Pancreas (tissue), 10 donors: ENCODE results near the gene ACIN1. TPM values are rescaled to one million over a fixed set of nuclear protein-coding genes. Genes with fewer than 3 reads are reported as not detected.

ENCODE experiments used
- ATAC-seq, 4 donors: fragments of 200-7000 bp; cut with Tn5 transposase; one replicate each; pipeline versions ENCODE4 v1.8.0 to v1.9.1; 2020; ENCODE audit warnings: mild to moderate bottlenecking in 4 of 4, moderate library complexity in 4 of 4
- DNase-seq, 6 donors: peaks; one replicate each; pipeline ENCODE4 v3.0.0-alpha.2; 2020
- FAIRE-seq: peaks from 2 replicates; lab custom pipeline; 2012; peaks lifted over from hg19 to GRCh38; lab: Jason Lieb, UNC
- H3K27ac ChIP-seq, 4 donors: fragments of 200-600 bp; sonication (generic); 1 replicate in 3 of 4; 2 replicates in 1 of 4; pipeline versions ENCODE4 v1.5.0 to v1.8.0; 2020
- H3K27me3 ChIP-seq, 4 donors: fragments of 200-600 bp; one replicate each; pipeline ENCODE4 v1.8.0; 2021
- H3K36me3 ChIP-seq, 3 donors: fragments of 200-600 bp; sonication (generic) in 1 of 3; one replicate each; pipeline versions ENCODE4 v1.5.0 to v1.8.0; 2020 to 2021
- H3K4me1 ChIP-seq, 3 donors: fragments of 200-600 bp; one replicate each; pipeline ENCODE4 v1.8.0; 2021
- H3K4me3 ChIP-seq, 4 donors: fragments of 200-600 bp; sonication (generic) in 2 of 4; one replicate each; pipeline versions ENCODE4 v1.5.0 to v1.8.0; 2020 to 2021
- H3K9me3 ChIP-seq, 4 donors: fragments of 200-600 bp; one replicate each; pipeline ENCODE4 v1.8.0; 2021
- CTCF ChIP-seq, 4 donors: fragments of 200-600 bp; sonication (generic) in 3 of 4; IDR thresholded peaks; one replicate each; pipeline versions ENCODE4 v1.5.0 to v1.8.0; 2021; ENCODE audit warnings: antibody characterized with exemption in 4 of 4
- WGBS, 2 donors: extraction: QIAGEN DNeasy Blood & Tissue Kit; methylation state at CpG; one replicate each; pipeline ENCODE4 v1.1.7; 2013; 5-methylcytosine and 5-hydroxymethylcytosine counted together
- intact Hi-C, 3 donors: fragments of 100-400 bp; cut with DNase I; formaldehyde crosslinking; loops; one replicate each; pipeline versions ENCODE4 v1.11.1 to v1.14.2; 2022
- polyA plus RNA-seq, 2 donors: library from polyadenylated mRNA; stranded (reverse); fragments of 200-250 nt; gene quantifications; one replicate each; pipeline ENCODE4 v1.2.3, GENCODE V29; 2013
- total RNA-seq, 6 donors: library from RNA; stranded (reverse); fragmentation: NEBNext Ultra II Directional in 4 of 6; extraction: Animal tissue kit (Norgen Biotek cat#: 25700) in 4 of 6; gene quantifications; one replicate each; pipeline versions ENCODE4 v1.2.1 to v1.2.4, GENCODE V29; 2021 to 2023
- donor health status: healthy with polysubstance abuse.
- donor health status: DM: no; HTN: no; CAD: no; lungs with moderate emphysema.
- donor health status: DM: no; HTN: no; CAD: no.
- donor health status: control.
- donor health status: control.
- donor health status: Bipolar disorder and iron deficiency.
- donor health status: DM: yes; HTN: yes; CAD: no.
- donor health status: DM: no; HTN: no; CAD: no.
- donor health status: DM: no; HTN: no; CAD: no.
- donor health status: DM: yes; HTN: yes; CAD: no.

ACIN1 gene
- total and polyA plus RNA-seq, 8 donors = 43.1 to 152 (median 62.4) TPM

- Histone ChIP-seq H3K4me1 (peaks cover 0 to 12% (median 0%) of the 10 kb centered on the region in 3 donors), H3K4me3 (no peak overlapping the region), H3K9me3 (no peaks in the 10 kb centered on the region), H3K27ac (no peak overlapping the region), H3K27me3 (no peaks in the 10 kb centered on the region), H3K36me3 (no peaks in the 10 kb centered on the region)
- intact Hi-C loops = no loop called here
- no peak for TF ChIP-seq CTCF (IDR thresholded peaks at IDR 0.05)
- DNase-seq = peak in 1 of 6 donors; percentile 10
- no peak for ATAC-seq
- FAIRE-seq = no peak
- 91 to 93% methylated on average over 6 of the region's 6 CpGs for WGBS, 2 donors
These were observed 45.4 kb upstream of the ACIN1 start for GRCh38 chr14:23140371-23140770.

- no peaks in the 10 kb centered on the region for H3K27me3 ChIP-seq
- FAIRE-seq (no peak), ATAC-seq (no peak), DNase-seq (no peak)
- intact Hi-C loops = no loop called here
- H3K4me1 ChIP-seq = peaks cover 0 to 12% (median 0%) of the 10 kb centered on the region in 3 donors
- TF ChIP-seq CTCF (IDR thresholded peaks at IDR 0.05) = no peak
- 97 to 100% methylated on average over 2 of the region's 2 CpGs for WGBS, 2 donors
- no peaks in the 10 kb centered on the region for H3K36me3 ChIP-seq
- H3K9me3 ChIP-seq = no peaks in the 10 kb centered on the region
- no peak overlapping the region for H3K27ac ChIP-seq
- no peak overlapping the region for H3K4me3 ChIP-seq
These were observed 44.9 kb upstream of the ACIN1 start for GRCh38 chr14:23139874-23140273.

- no peaks in the 10 kb centered on the region for H3K27me3 ChIP-seq
- no peak overlapping the region for H3K27ac ChIP-seq
- no peaks in the 10 kb centered on the region for H3K9me3 ChIP-seq
- intact Hi-C loops = no loop called here
- WGBS, 2 donors = 87% methylated on average over 6 of the region's 6 CpGs
- FAIRE-seq = no peak
- no peaks in the 10 kb centered on the region for H3K36me3 ChIP-seq
- H3K4me1 ChIP-seq = peaks cover 0 to 12% (median 0%) of the 10 kb centered on the region in 3 donors
- no peak for DNase-seq
- TF ChIP-seq CTCF (IDR thresholded peaks at IDR 0.05) = no peak
- ATAC-seq = no peak
- H3K4me3 ChIP-seq = no peak overlapping the region
These were observed 43.0 kb upstream of the ACIN1 start for GRCh38 chr14:23137813-23138535.

GRCh38 chr14:23137192-23137812 lies 42.4 kb upstream of the ACIN1 start:
- H3K36me3 ChIP-seq = no peaks in the 10 kb centered on the region
- no peaks in the 10 kb centered on the region for H3K9me3 ChIP-seq
- 80 to 84% methylated on average over 11 of the region's 11 CpGs for WGBS, 2 donors
- no peak for TF ChIP-seq CTCF (IDR thresholded peaks at IDR 0.05)
- peak in 1 of 4 donors; percentile 32 for ATAC-seq
- peaks cover 0 to 8% (median 0%) of the 10 kb centered on the region in 3 donors for H3K4me1 ChIP-seq
- no peaks in the 10 kb centered on the region for H3K27me3 ChIP-seq
- H3K4me3 ChIP-seq = no peak overlapping the region
- peak in 1 of 6 donors; percentile 44 for DNase-seq
- FAIRE-seq = no peak
- intact Hi-C loops = no loop called here
- no peak overlapping the region for H3K27ac ChIP-seq
